ENCODE results near the gene ETHE1.

The ETHE1 gene

GRCh38 chr19:43474986-43475705, 51.9 kb downstream of the ETHE1 start:
- peak overlapping the region; percentile 69 for H3K4me3 ChIP-seq (ENCODE audit: low read length)
- H3K27me3 ChIP-seq (ENCODE audit: control insufficient read depth, insufficient read depth, low read length), result no peaks in the 10 kb centered on the region
- peak overlapping the region; percentile 26 for H3K9ac ChIP-seq (ENCODE audit: low read length)

GRCh38 chr19:43474487-43474886, 52.5 kb downstream of the ETHE1 start:
- no peak overlapping the region for H3K4me3 ChIP-seq (ENCODE audit: low read length)
- peak overlapping the region; percentile 62 for H3K27ac ChIP-seq (ENCODE audit: low read depth, low read length)
- H3K27me3 ChIP-seq (ENCODE audit: control insufficient read depth, insufficient read depth, low read length), result no peaks in the 10 kb centered on the region
- peaks cover 2% of the 10 kb centered on the region for H3K36me3 ChIP-seq (ENCODE audit: control insufficient read depth, insufficient read depth, low read length)
- peak overlapping the region; percentile 26 for H3K9ac ChIP-seq (ENCODE audit: low read length)
- H3K4me1 ChIP-seq (ENCODE audit: control insufficient read depth, insufficient read depth, low read length), result peaks cover 3% of the 10 kb centered on the region

More at GRCh38 chr19:43474986-43475705, 51.9 kb downstream of the ETHE1 start:
- H3K4me1 ChIP-seq (ENCODE audit: control insufficient read depth, insufficient read depth, low read length), result peaks cover 3% of the 10 kb centered on the region
- H3K36me3 ChIP-seq (ENCODE audit: control insufficient read depth, insufficient read depth, low read length), result peaks cover 2% of the 10 kb centered on the region
- peak overlapping the region; percentile 80 for H3K27ac ChIP-seq (ENCODE audit: low read depth, low read length)

GRCh38 chr19:43471091-43471490, 55.9 kb downstream of the ETHE1 start:
- Histone ChIP-seq H3K36me3 (ENCODE audit: control insufficient read depth, insufficient read depth, low read length) (no peaks in the 10 kb centered on the region), H3K9ac (ENCODE audit: low read length) (no peak overlapping the region), H3K27me3 (ENCODE audit: control insufficient read depth, insufficient read depth, low read length) (no peaks in the 10 kb centered on the region), H3K4me1 (ENCODE audit: control insufficient read depth, insufficient read depth, low read length) (peaks cover 3% of the 10 kb centered on the region), H3K4me3 (ENCODE audit: low read length) (no peak overlapping the region), H3K27ac (ENCODE audit: low read depth, low read length) (no peak overlapping the region)

- Histone ChIP-seq H3K27me3 (ENCODE audit: control insufficient read depth, insufficient read depth, low read length) (no peaks in the 10 kb centered on the region), H3K4me1 (ENCODE audit: control insufficient read depth, insufficient read depth, low read length) (peaks cover 3% of the 10 kb centered on the region), H3K9ac (ENCODE audit: low read length) (no peak overlapping the region), H3K36me3 (ENCODE audit: control insufficient read depth, insufficient read depth, low read length) (no peaks in the 10 kb centered on the region), H3K4me3 (ENCODE audit: low read length) (no peak overlapping the region), H3K27ac (ENCODE audit: low read depth, low read length) (no peak overlapping the region)
Measured at GRCh38 chr19:43470288-43470687, 56.7 kb downstream of the ETHE1 start.

GRCh38 chr19:43469160-43469480, 57.9 kb downstream of the ETHE1 start:
- Histone ChIP-seq H3K36me3 (ENCODE audit: control insufficient read depth, insufficient read depth, low read length) (no peaks in the 10 kb centered on the region), H3K4me3 (ENCODE audit: low read length) (no peak overlapping the region), H3K27me3 (ENCODE audit: control insufficient read depth, insufficient read depth, low read length) (no peaks in the 10 kb centered on the region), H3K9ac (ENCODE audit: low read length) (no peak overlapping the region), H3K27ac (ENCODE audit: low read depth, low read length) (no peak overlapping the region), H3K4me1 (ENCODE audit: control insufficient read depth, insufficient read depth, low read length) (peaks cover 5% of the 10 kb centered on the region)

GRCh38 chr19:43468354-43469159, 58.4 kb downstream of the ETHE1 start:
- no peak overlapping the region for H3K27ac ChIP-seq (ENCODE audit: low read depth, low read length)

GRCh38 chr19:43467730-43468129, 59.3 kb downstream of the ETHE1 start:
- Histone ChIP-seq H3K36me3 (ENCODE audit: control insufficient read depth, insufficient read depth, low read length) (no peaks in the 10 kb centered on the region), H3K27ac (ENCODE audit: low read depth, low read length) (no peak overlapping the region), H3K4me3 (ENCODE audit: low read length) (no peak overlapping the region), H3K27me3 (ENCODE audit: control insufficient read depth, insufficient read depth, low read length) (no peaks in the 10 kb centered on the region), H3K4me1 (ENCODE audit: control insufficient read depth, insufficient read depth, low read length) (peaks cover 5% of the 10 kb centered on the region), H3K9ac (ENCODE audit: low read length) (no peak overlapping the region)

More at GRCh38 chr19:43468354-43469159, 58.4 kb downstream of the ETHE1 start:
- Histone ChIP-seq H3K36me3 (ENCODE audit: control insufficient read depth, insufficient read depth, low read length) (no peaks in the 10 kb centered on the region), H3K9ac (ENCODE audit: low read length) (no peak overlapping the region), H3K4me1 (ENCODE audit: control insufficient read depth, insufficient read depth, low read length) (peaks cover 5% of the 10 kb centered on the region), H3K4me3 (ENCODE audit: low read length) (no peak overlapping the region), H3K27me3 (ENCODE audit: control insufficient read depth, insufficient read depth, low read length) (no peaks in the 10 kb centered on the region)

- no peak overlapping the region for H3K27ac ChIP-seq (ENCODE audit: low read depth, low read length)
- H3K4me3 ChIP-seq (ENCODE audit: low read length), result no peak overlapping the region
- H3K9ac ChIP-seq (ENCODE audit: low read length), result no peak overlapping the region
- H3K27me3 ChIP-seq (ENCODE audit: control insufficient read depth, insufficient read depth, low read length), result no peaks in the 10 kb centered on the region
- peaks cover 5% of the 10 kb centered on the region for H3K4me1 ChIP-seq (ENCODE audit: control insufficient read depth, insufficient read depth, low read length)
- H3K36me3 ChIP-seq (ENCODE audit: control insufficient read depth, insufficient read depth, low read length), result no peaks in the 10 kb centered on the region
Measured at GRCh38 chr19:43467276-43467675, 59.7 kb downstream of the ETHE1 start.

- H3K27me3 ChIP-seq (ENCODE audit: control insufficient read depth, insufficient read depth, low read length), result no peaks in the 10 kb centered on the region
- peaks cover 5% of the 10 kb centered on the region for H3K4me1 ChIP-seq (ENCODE audit: control insufficient read depth, insufficient read depth, low read length)
- no peak overlapping the region for H3K27ac ChIP-seq (ENCODE audit: low read depth, low read length)
- H3K36me3 ChIP-seq (ENCODE audit: control insufficient read depth, insufficient read depth, low read length), result no peaks in the 10 kb centered on the region
- no peak overlapping the region for H3K4me3 ChIP-seq (ENCODE audit: low read length)
- no peak overlapping the region for H3K9ac ChIP-seq (ENCODE audit: low read length)
Measured at GRCh38 chr19:43466793-43467192, 60.2 kb downstream of the ETHE1 start.

- peak within 1 kb of the TSS; percentile 64 for H3K9ac ChIP-seq (ENCODE audit: low read length)
Measured at GRCh38 chr19:43465468-43466120, 61.4 kb downstream of the ETHE1 start, which contains the start of gene LYPD3. Gene LYPD3 (minus strand): TSS chr19:43465608. CDS start chr19:43465571, 37 bp downstream.

GRCh38 chr19:43464134-43464775, 62.7 kb downstream of the ETHE1 start:
- peak overlapping the region; percentile 94 for H3K27ac ChIP-seq (ENCODE audit: low read depth, low read length)
- no peaks in the 10 kb centered on the region for H3K36me3 ChIP-seq (ENCODE audit: control insufficient read depth, insufficient read depth, low read length)
- H3K4me3 ChIP-seq (ENCODE audit: low read length), result peak overlapping the region; percentile 91
- no peaks in the 10 kb centered on the region for H3K27me3 ChIP-seq (ENCODE audit: control insufficient read depth, insufficient read depth, low read length)
- peaks cover 5% of the 10 kb centered on the region for H3K4me1 ChIP-seq (ENCODE audit: control insufficient read depth, insufficient read depth, low read length)
- H3K9ac ChIP-seq (ENCODE audit: low read length), result peak overlapping the region; percentile 64

More at GRCh38 chr19:43465468-43466120, 61.4 kb downstream of the ETHE1 start, which contains the start of gene LYPD3:
- peaks cover 5% of the 10 kb centered on the region for H3K4me1 ChIP-seq (ENCODE audit: control insufficient read depth, insufficient read depth, low read length)
- H3K27ac ChIP-seq (ENCODE audit: low read depth, low read length), result peak within 1 kb of the TSS; percentile 94
- H3K27me3 ChIP-seq (ENCODE audit: control insufficient read depth, insufficient read depth, low read length), result no peaks in the 10 kb centered on the region
- H3K4me3 ChIP-seq (ENCODE audit: low read length), result peak within 1 kb of the TSS; percentile 91
- no peaks in the 10 kb centered on the region for H3K36me3 ChIP-seq (ENCODE audit: control insufficient read depth, insufficient read depth, low read length)
